DND-41 (cell line): Measurements from ENCODE around the gene THY1.
"Not testable (repeated sequence)": the region's sequence is repeated elsewhere in the genome, so short reads cannot be mapped to it uniquely, and the experiment has no call there.

Source experiments
- ATAC-seq: fragments of 200-7000 bp; cut with Tn5 transposase; 3 replicates; pipeline ENCODE4 v1.9.1; 2021; ENCODE audit warnings: low read depth; ENCODE audit not compliant: insufficient read depth
- DNase-seq: peaks from one replicate; pipeline ENCODE4 v3.0.0-alpha.2; 2020
- H2AFZ ChIP-seq: 2 replicates; pipeline ENCODE4 v1.6.0; 2012; ENCODE audit warnings: low read depth, low read length
- H3K27ac ChIP-seq: 2 replicates; pipeline ENCODE4 v1.5.1; 2012; ENCODE audit warnings: low read length, inconsistent platforms
- H3K27me3 ChIP-seq: fragments of 200-600 bp; sonication (generic); 2 replicates; pipeline ENCODE4 v1.6.0; 2012; ENCODE audit warnings: low read length, mild to moderate bottlenecking, inconsistent platforms; ENCODE audit not compliant: insufficient read depth, poor library complexity
- H3K36me3 ChIP-seq: 2 replicates; pipeline ENCODE4 v1.5.1; 2012; ENCODE audit warnings: low read length, inconsistent platforms; ENCODE audit not compliant: insufficient read depth
- H3K4me1 ChIP-seq: 2 replicates; pipeline ENCODE4 v1.5.1; 2012; ENCODE audit warnings: mild to moderate bottlenecking, low read length; ENCODE audit not compliant: insufficient read depth
- H3K4me2 ChIP-seq: 2 replicates; pipeline ENCODE4 v1.6.0; 2012; ENCODE audit warnings: mild to moderate bottlenecking, moderate library complexity, low read length, inconsistent platforms; ENCODE audit not compliant: insufficient read depth
- H3K4me3 ChIP-seq, 2 experiments: fragments of 200-600 bp in 1 of 2; shearing (Covaris generic) in 1 of 2; 2 replicates each; pipeline ENCODE4 v1.5.1; 2012 to 2016; ENCODE audit warnings: inconsistent platforms in 2 of 2, low read length in 2 of 2, mild to moderate bottlenecking in 2 of 2, low read depth in 1 of 2, moderate library complexity in 1 of 2
- H3K79me2 ChIP-seq: 2 replicates; pipeline ENCODE4 v1.6.0; 2012; ENCODE audit warnings: low read length, inconsistent platforms; ENCODE audit not compliant: insufficient read depth
- H3K9ac ChIP-seq: 2 replicates; pipeline ENCODE4 v1.6.0; 2012; ENCODE audit warnings: low read depth, mild to moderate bottlenecking, inconsistent platforms, low read length, moderate library complexity
- H3K9me3 ChIP-seq: 2 replicates; pipeline ENCODE4 v1.5.1; 2012; ENCODE audit warnings: low read length, moderate library complexity, mild to moderate bottlenecking, inconsistent platforms; ENCODE audit not compliant: insufficient read depth, severe bottlenecking
- H4K20me1 ChIP-seq: 2 replicates; pipeline ENCODE4 v1.6.0; 2012; ENCODE audit warnings: low read length; ENCODE audit not compliant: insufficient read depth
- CTCF ChIP-seq: IDR thresholded peaks from 2 replicates; pipeline ENCODE4 v1.5.1; 2012; ENCODE audit warnings: borderline replicate concordance, low read length, moderate library complexity, mild to moderate bottlenecking; ENCODE audit not compliant: poor library complexity, severe bottlenecking; ENCODE audit errors: extremely low read depth
- EZH2 ChIP-seq: IDR thresholded peaks from 3 replicates; pipeline ENCODE4 v1.6.1; 2012; ENCODE audit warnings: borderline replicate concordance, low read depth, mild to moderate bottlenecking, moderate library complexity, low read length, inconsistent platforms; ENCODE audit not compliant: severe bottlenecking

THY1 gene

GRCh38 chr11:119459293-119459976 lies 36.5 kb upstream of the THY1 start:
- Histone ChIP-seq H3K9ac (no peak overlapping the region), H3K36me3 (no peaks in the 10 kb centered on the region), H3K79me2 (no peaks in the 10 kb centered on the region), H3K27ac (no peak overlapping the region), H3K4me3 (no peak overlapping the region), H3K27me3 (peaks cover 3% of the 10 kb centered on the region), H3K9me3 (no peaks in the 10 kb centered on the region), H3K4me1 (no peaks in the 10 kb centered on the region), H2AFZ (no peak overlapping the region), H4K20me1 (no peaks in the 10 kb centered on the region), H3K4me2 (no peak overlapping the region)
- DNase-seq (no peak), ATAC-seq (no peak)
- no peak for TF ChIP-seq EZH2
- TF ChIP-seq CTCF: no peak

- not testable (repeated sequence) for H3K27ac ChIP-seq, H4K20me1 ChIP-seq, H3K36me3 ChIP-seq, H3K79me2 ChIP-seq, H2AFZ ChIP-seq, H3K9me3 ChIP-seq, H3K27me3 ChIP-seq, H3K9ac ChIP-seq, H3K4me2 ChIP-seq, ATAC-seq, DNase-seq, H3K4me1 ChIP-seq, H3K4me3 ChIP-seq
These were observed 32.7 kb upstream of the THY1 start for GRCh38 chr11:119455708-119456107.

DNA sequence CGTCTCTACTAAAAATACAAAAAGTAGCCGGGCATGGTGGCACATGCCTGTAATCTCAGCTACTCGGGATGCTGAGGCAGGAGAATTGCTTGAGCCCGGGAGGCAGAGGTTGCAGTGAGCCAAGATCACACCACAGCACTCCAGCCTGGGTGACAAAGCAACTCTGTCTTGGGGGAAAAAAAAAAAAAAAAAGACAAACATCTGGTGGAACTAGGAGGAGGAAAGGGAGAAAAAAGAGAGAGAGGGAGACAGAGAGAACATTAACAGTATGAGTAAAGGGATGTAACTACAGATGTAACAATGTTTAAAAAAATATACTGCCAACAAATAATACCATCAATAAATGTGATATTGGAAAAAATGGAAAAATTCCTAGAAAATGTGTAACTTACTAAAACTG lies 32.3 kb upstream of the THY1 start:
- not testable (repeated sequence) for H3K36me3 ChIP-seq, H3K9ac ChIP-seq, H3K27me3 ChIP-seq, H3K9me3 ChIP-seq, DNase-seq, H4K20me1 ChIP-seq, H3K4me1 ChIP-seq, H3K4me3 ChIP-seq, H3K4me2 ChIP-seq, ATAC-seq, H3K27ac ChIP-seq, H3K79me2 ChIP-seq, H2AFZ ChIP-seq

DNA sequence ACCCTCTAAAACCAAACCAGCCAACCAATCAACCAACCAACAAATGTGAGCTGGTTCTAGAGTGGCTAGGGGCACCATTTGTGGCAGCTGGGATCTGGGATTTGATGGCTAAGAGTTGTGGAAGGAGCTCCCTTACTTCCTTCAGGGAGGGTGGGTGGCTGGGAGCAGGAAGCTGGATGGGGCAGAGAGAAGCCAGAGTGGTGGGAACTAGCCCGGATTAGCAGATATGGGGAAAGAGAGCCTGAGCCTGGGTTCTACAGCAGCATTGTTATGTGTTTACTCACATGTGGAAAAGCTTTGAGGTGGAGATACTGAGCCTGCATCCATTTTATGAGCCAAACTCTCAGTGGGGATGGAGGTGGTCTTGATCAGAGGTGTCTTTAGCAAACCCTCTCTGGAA lies 30.9 kb upstream of the THY1 start:
- DNase-seq (no peak), ATAC-seq (no peak)
- no peaks in the 10 kb centered on the region for H3K9me3 ChIP-seq
- no peak overlapping the region for H3K4me2 ChIP-seq
- no peak overlapping the region for H3K4me3 ChIP-seq
- H3K9ac ChIP-seq: no peak overlapping the region
- H3K27me3 ChIP-seq: peaks cover 12% of the 10 kb centered on the region
- no peaks in the 10 kb centered on the region for H3K36me3 ChIP-seq
- no peaks in the 10 kb centered on the region for H3K4me1 ChIP-seq
- no peaks in the 10 kb centered on the region for H4K20me1 ChIP-seq
- no peaks in the 10 kb centered on the region for H3K79me2 ChIP-seq
- TF ChIP-seq EZH2 (no peak), CTCF (no peak)
- H2AFZ ChIP-seq: no peak overlapping the region
- no peak overlapping the region for H3K27ac ChIP-seq
